ENCODE results near the gene HAUS1. TPM values are rescaled to one million over a fixed set of nuclear protein-coding genes. Genes with fewer than 3 reads are reported as not detected.

HAUS1 gene
- total RNA-seq, 1 experiment from 2014 or later, result 58.7 TPM

- TF ChIP-seq, protein P1, sequence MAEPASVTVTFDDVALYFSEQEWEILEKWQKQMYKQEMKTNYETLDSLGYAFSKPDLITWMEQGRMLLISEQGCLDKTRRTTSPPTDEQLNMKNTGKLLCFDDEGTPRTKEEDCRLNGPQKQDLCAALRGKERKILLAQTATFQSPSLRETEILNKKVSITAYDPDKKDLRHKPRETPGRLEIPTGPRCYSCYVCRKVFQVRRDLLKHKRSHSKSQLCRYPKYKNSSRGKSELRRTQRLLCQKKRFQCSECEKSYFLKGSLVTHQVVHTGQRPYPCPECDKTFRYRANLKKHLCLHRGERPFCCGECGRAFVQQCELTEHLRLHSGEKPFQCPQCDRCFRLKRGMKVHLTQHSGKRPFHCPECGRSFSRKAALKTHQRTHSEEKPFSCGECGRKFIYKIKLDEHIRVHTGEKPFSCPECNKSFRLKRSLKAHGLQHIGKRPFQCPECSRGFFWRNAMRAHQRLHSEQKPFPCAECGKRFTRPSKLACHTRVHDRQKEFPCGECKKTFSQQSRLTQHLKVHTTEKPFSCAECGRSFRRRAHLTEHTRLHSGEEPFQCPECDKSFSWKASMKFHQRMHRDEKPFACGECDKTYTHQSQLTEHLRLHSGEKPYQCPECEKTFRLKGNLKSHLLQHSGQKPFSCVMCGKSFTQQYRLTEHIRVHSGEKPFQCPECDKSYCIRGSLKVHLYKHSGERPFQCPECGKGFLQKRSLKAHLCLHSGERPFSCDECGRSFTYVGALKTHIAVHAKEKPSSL (CRISPR knock-in tag; conservative IDR thresholded peaks at IDR 0.05), result no peak
- no peak for TF ChIP-seq GRHL2 (CRISPR knock-in tag; IDR thresholded peaks at IDR 0.05; ENCODE audit: insufficient replicate concordance, severe bottlenecking)
- TF ChIP-seq RORB (CRISPR knock-in tag; IDR thresholded peaks at IDR 0.05), result no peak
- TF ChIP-seq, protein P2, sequence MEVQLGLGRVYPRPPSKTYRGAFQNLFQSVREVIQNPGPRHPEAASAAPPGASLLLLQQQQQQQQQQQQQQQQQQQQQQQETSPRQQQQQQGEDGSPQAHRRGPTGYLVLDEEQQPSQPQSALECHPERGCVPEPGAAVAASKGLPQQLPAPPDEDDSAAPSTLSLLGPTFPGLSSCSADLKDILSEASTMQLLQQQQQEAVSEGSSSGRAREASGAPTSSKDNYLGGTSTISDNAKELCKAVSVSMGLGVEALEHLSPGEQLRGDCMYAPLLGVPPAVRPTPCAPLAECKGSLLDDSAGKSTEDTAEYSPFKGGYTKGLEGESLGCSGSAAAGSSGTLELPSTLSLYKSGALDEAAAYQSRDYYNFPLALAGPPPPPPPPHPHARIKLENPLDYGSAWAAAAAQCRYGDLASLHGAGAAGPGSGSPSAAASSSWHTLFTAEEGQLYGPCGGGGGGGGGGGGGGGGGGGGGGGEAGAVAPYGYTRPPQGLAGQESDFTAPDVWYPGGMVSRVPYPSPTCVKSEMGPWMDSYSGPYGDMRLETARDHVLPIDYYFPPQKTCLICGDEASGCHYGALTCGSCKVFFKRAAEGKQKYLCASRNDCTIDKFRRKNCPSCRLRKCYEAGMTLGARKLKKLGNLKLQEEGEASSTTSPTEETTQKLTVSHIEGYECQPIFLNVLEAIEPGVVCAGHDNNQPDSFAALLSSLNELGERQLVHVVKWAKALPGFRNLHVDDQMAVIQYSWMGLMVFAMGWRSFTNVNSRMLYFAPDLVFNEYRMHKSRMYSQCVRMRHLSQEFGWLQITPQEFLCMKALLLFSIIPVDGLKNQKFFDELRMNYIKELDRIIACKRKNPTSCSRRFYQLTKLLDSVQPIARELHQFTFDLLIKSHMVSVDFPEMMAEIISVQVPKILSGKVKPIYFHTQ (CRISPR knock-in tag; IDR thresholded peaks at IDR 0.05), result no peak
- TF ChIP-seq ATF3 (CRISPR knock-in tag; conservative IDR thresholded peaks at IDR 0.05), result no peak
- no peak for TF ChIP-seq ZNF423 (CRISPR knock-in tag; IDR thresholded peaks at IDR 0.05)
- no peak for TF ChIP-seq ZNF532 (CRISPR knock-in tag; IDR thresholded peaks at IDR 0.05; ENCODE audit: borderline replicate concordance)
- no peak for TF ChIP-seq RELA (CRISPR knock-in tag; IDR thresholded peaks at IDR 0.05; ENCODE audit: borderline replicate concordance)
- no peak; the same call in 1 of the 2 replicates for TF ChIP-seq ETV6 (CRISPR knock-in tag; IDR thresholded peaks at IDR 0.05)
- TF ChIP-seq, protein P3, sequence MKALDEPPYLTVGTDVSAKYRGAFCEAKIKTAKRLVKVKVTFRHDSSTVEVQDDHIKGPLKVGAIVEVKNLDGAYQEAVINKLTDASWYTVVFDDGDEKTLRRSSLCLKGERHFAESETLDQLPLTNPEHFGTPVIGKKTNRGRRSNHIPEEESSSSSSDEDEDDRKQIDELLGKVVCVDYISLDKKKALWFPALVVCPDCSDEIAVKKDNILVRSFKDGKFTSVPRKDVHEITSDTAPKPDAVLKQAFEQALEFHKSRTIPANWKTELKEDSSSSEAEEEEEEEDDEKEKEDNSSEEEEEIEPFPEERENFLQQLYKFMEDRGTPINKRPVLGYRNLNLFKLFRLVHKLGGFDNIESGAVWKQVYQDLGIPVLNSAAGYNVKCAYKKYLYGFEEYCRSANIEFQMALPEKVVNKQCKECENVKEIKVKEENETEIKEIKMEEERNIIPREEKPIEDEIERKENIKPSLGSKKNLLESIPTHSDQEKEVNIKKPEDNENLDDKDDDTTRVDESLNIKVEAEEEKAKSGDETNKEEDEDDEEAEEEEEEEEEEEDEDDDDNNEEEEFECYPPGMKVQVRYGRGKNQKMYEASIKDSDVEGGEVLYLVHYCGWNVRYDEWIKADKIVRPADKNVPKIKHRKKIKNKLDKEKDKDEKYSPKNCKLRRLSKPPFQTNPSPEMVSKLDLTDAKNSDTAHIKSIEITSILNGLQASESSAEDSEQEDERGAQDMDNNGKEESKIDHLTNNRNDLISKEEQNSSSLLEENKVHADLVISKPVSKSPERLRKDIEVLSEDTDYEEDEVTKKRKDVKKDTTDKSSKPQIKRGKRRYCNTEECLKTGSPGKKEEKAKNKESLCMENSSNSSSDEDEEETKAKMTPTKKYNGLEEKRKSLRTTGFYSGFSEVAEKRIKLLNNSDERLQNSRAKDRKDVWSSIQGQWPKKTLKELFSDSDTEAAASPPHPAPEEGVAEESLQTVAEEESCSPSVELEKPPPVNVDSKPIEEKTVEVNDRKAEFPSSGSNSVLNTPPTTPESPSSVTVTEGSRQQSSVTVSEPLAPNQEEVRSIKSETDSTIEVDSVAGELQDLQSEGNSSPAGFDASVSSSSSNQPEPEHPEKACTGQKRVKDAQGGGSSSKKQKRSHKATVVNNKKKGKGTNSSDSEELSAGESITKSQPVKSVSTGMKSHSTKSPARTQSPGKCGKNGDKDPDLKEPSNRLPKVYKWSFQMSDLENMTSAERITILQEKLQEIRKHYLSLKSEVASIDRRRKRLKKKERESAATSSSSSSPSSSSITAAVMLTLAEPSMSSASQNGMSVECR (CRISPR knock-in tag; IDR thresholded peaks at IDR 0.05; ENCODE audit: borderline replicate concordance), result no peak
- no peak for TF ChIP-seq ZNF512 (CRISPR knock-in tag; IDR thresholded peaks at IDR 0.05; ENCODE audit: borderline replicate concordance)
- TF ChIP-seq, protein P4, sequence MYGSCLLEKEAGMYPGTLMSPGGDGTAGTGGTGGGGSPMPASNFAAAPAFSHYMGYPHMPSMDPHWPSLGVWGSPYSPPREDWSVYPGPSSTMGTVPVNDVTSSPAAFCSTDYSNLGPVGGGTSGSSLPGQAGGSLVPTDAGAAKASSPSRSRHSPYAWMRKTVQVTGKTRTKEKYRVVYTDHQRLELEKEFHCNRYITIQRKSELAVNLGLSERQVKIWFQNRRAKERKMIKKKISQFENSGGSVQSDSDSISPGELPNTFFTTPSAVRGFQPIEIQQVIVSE (CRISPR knock-in tag; IDR thresholded peaks at IDR 0.05; ENCODE audit: borderline replicate concordance), result no peak
- no peak for TF ChIP-seq MYBL2 (CRISPR knock-in tag; IDR thresholded peaks at IDR 0.05)
- TF ChIP-seq IRF2 (CRISPR knock-in tag; IDR thresholded peaks at IDR 0.05; ENCODE audit: borderline replicate concordance, low read depth), result no peak
- no peak for TF ChIP-seq ELF4 (CRISPR knock-in tag; IDR thresholded peaks at IDR 0.05; ENCODE audit: low read depth)
- TF ChIP-seq ZNF263 (CRISPR knock-in tag; IDR thresholded peaks at IDR 0.05; ENCODE audit: low read depth), result no peak
Observed at GRCh38 chr18:46104128-46104911, at the start of gene HAUS1 (continued).

Data from WTC11 (cell line).